ENCODE data around the gene NAPG. TPM values are rescaled to one million over a fixed set of nuclear protein-coding genes. Genes with fewer than 3 reads are reported as not detected.

NAPG gene
- total and polyA plus RNA-seq, 5 donors, result 17.6 to 45.8 (median 31.0) TPM

DNA sequence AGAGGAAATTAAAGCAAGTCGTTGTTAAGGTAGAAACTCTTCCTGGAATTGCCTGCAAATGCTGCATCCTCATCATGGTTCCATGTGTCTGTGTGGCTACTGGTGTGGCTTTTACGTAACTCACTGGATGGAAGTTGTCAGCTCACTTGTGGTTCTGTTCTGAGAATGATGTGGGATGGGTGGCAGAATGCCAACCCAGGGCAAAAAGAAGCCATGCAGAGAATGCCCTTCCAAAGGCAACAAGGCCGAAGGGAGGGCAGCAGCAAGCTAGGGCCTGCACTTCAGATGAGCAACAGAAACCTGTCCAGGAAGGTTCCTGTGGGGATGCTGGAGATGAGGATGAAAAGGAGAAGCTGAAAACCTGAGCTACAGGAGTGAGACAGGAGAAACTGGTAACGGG, 10.4 kb upstream of the NAPG start:
- DNase-seq, result no peak
- H3K4me1 ChIP-seq (ENCODE audit: control insufficient read depth, insufficient read depth, low read length), result peaks cover 4% of the 10 kb centered on the region
- H3K9me3 ChIP-seq (ENCODE audit: control insufficient read depth, low read length), result no peaks in the 10 kb centered on the region
- no peaks in the 10 kb centered on the region for H3K27me3 ChIP-seq (ENCODE audit: control insufficient read depth, insufficient read depth)
- no peak for ATAC-seq
- H3K4me3 ChIP-seq (ENCODE audit: low read length), result no peak overlapping the region
- WGBS, result 63% methylated on average over 4 of the region's 4 CpGs
- intact Hi-C loops (cut with DNase I), result no loop called here
- H3K27ac ChIP-seq (ENCODE audit: low read length), result no peak overlapping the region

DNA sequence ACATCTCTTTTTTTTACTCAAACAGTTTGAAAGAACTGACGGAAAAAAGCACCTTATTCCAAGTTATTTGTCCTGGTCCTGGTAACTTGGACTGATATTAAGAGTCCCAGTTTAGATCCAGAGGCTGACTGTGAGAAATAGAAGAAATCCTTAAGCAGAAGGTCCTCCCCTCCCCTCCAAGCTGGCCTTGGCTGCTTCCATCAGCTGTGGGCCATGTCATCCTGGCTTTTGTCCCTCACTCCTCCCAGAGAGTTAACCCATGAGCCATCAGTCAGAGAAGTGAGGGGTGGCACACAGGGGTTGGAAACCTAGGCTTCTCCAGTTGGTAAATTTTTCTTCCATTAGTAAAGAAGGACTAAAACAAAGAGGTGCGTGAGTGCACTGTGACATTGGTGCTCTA, 9.7 kb upstream of the NAPG start:
- Histone ChIP-seq H3K9me3 (ENCODE audit: control insufficient read depth, low read length) (no peaks in the 10 kb centered on the region), H3K27me3 (ENCODE audit: control insufficient read depth, insufficient read depth) (no peaks in the 10 kb centered on the region), H3K4me3 (ENCODE audit: low read length) (no peak overlapping the region), H3K27ac (ENCODE audit: low read length) (no peak overlapping the region), H3K4me1 (ENCODE audit: control insufficient read depth, insufficient read depth, low read length) (peaks cover 4% of the 10 kb centered on the region)
- intact Hi-C loops (cut with DNase I), result no loop called here
- ATAC-seq, result no peak
- 81% methylated on average over 2 of the region's 2 CpGs for WGBS
- DNase-seq, result peak in 1 of 3 donors; percentile 62

DNA sequence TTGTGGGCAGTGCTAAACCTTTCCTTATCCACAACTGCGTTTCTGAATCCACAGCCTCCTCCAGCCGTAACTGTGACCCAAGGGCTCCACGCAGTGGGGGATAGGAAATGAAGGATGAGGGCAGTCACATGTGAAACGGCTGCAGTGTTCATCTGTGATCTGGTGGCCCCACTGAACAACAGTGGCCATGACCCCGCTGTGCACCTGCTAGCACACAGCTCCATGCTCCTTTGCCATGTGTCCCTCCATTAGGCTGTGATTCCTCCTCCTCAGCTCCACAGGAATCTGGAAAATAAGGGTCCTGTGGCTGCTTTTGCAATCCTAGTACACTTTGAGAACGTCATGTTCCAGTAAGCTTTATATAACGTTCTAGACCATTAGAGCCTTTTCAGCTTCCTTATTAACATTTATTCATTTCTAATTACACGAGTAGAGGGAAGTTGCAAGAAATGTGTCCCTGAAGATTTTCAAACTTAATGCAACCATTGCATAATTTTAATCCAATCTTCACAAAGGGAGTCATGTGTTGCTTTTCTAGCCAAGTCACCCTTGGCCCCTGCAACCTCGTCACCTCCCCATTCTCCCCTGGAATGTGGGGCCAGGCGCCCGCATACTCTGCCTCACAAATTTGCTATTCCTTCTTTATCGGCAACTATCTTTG, 7.1 kb upstream of the NAPG start:
- WGBS, result 36% methylated on average over 12 of the region's 12 CpGs
- Histone ChIP-seq H3K27me3 (ENCODE audit: control insufficient read depth, insufficient read depth) (no peaks in the 10 kb centered on the region), H3K4me1 (ENCODE audit: control insufficient read depth, insufficient read depth, low read length) (peaks cover 4% of the 10 kb centered on the region), H3K9me3 (ENCODE audit: control insufficient read depth, low read length) (no peaks in the 10 kb centered on the region), H3K27ac (ENCODE audit: low read length) (peak overlapping the region; percentile 39), H3K4me3 (ENCODE audit: low read length) (no peak overlapping the region)
- DNase-seq (peak; percentile 53 to 78 (median 76)), ATAC-seq (peak; percentile 77 to 78)
- intact Hi-C loops (cut with DNase I), result loop anchor here in 1 of 4 donors (2.0 kb wide), 1 partner anchor 548 kb away; no protein-coding TSS in a partner anchor

DNA sequence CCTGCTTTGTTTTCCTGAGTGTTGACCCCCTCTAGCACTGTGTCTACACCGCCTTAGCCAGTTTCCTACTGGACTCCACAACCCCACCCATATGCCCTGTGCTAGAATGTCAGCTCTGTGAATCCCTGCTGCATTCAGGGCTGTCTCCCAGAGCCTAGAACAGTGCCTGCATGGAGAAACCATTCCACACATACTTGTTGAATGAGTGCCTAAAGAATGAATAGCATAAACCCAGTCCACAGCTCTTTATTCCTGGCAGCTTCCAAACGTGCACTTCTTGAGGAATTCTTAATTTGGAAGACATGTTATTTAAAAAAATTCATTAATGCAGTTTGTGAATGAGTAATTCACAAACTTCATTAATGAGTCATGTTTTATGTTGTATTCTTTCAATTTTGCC, 6.5 kb upstream of the NAPG start:
- Histone ChIP-seq H3K27me3 (ENCODE audit: control insufficient read depth, insufficient read depth) (no peaks in the 10 kb centered on the region), H3K9me3 (ENCODE audit: control insufficient read depth, low read length) (no peaks in the 10 kb centered on the region), H3K27ac (ENCODE audit: low read length) (peak overlapping the region; percentile 56), H3K4me3 (ENCODE audit: low read length) (no peak overlapping the region), H3K4me1 (ENCODE audit: control insufficient read depth, insufficient read depth, low read length) (peaks cover 4% of the 10 kb centered on the region)
- intact Hi-C loops (cut with DNase I), result loop anchor here in 1 of 4 donors (2.0 kb wide), 1 partner anchor 549 kb away; no protein-coding TSS in a partner anchor
- ATAC-seq (peak; percentile 13 to 15), DNase-seq (no peak)
- 66% methylated on average over 2 of the region's 2 CpGs for WGBS

DNA sequence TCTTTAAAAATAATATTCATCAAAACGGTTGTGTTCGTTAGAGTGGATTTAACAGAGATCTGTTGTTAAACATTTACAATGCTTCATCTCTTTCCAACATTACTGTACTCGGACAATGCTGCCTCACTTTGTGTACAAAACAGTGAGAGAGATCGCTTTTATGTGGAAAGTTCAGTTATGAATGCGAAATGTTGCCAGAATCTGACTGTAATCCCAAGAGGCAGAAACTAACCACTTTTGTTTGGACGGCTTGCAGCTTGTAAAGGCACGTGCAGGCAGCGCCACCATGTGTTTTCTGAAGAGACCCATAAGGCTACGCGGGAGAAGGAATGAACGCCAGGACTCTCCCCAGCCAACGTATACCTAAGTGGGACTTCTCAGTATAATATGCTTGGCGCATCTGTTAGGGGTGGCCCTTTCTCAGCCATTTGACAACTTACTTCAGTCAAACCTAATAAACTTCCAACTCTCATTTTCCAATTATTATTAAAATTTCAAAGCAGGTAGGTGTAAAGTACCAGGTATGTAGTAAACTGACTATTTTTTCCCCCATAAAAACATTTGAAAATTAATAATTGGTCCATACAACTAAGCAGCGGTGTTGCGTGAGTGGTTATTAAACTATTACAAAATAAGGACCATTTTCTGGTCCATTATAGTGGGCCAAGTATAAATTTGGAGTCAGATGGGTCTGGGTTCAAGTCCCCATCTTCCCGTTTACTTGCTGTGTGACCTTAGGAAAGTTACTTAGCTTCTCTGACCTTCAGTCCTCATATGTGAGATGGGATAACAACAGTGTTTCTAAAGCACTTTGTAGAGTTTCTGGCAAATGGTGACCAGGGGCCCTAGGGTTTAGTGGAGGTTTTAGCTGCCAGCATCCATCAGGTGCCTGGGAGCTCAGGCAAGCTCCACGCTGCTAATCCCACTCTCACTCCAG, 5.6 kb upstream of the NAPG start:
- Histone ChIP-seq H3K27me3 (ENCODE audit: control insufficient read depth, insufficient read depth) (no peaks in the 10 kb centered on the region), H3K9me3 (ENCODE audit: control insufficient read depth, low read length) (no peaks in the 10 kb centered on the region), H3K27ac (ENCODE audit: low read length) (no peak overlapping the region), H3K4me3 (ENCODE audit: low read length) (no peak overlapping the region), H3K4me1 (ENCODE audit: control insufficient read depth, insufficient read depth, low read length) (peaks cover 4% of the 10 kb centered on the region)
- ATAC-seq (peak; percentile 85 to 87), DNase-seq (peak; percentile 88 to 93 (median 90))
- intact Hi-C loops (cut with DNase I), result loop anchor here (2.0 to 5.0 kb wide), 3 partner anchors 547 to 549 kb away; no protein-coding TSS in a partner anchor
- WGBS, result 24% methylated on average over 17 of the region's 17 CpGs

DNA sequence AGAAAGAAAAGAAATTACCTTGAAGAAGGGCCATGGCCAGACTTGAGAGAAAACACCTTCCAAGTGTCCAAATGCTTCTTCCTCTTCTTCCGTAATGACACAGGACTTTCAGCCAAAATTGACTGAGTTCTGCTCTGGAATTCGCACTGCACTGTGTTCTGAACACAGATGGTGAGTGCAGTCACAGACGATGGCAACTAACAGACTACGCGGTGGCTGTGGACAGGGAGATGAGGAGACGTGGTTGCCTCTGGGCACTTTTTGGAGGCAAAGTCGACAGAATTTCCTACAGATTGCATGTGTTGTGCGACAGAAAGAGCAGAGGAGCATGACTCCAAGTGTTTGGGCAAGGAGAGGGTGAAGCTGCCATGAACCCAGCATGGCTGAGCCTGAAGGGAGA, 4.3 kb upstream of the NAPG start:
- H3K4me1 ChIP-seq (ENCODE audit: control insufficient read depth, insufficient read depth, low read length), result peaks cover 4% of the 10 kb centered on the region
- H3K4me3 ChIP-seq (ENCODE audit: low read length), result no peak overlapping the region
- H3K9me3 ChIP-seq (ENCODE audit: control insufficient read depth, low read length), result no peaks in the 10 kb centered on the region
- H3K27ac ChIP-seq (ENCODE audit: low read length), result no peak overlapping the region
- 79% methylated on average over 8 of the region's 8 CpGs for WGBS
- H3K27me3 ChIP-seq (ENCODE audit: control insufficient read depth, insufficient read depth), result no peaks in the 10 kb centered on the region
- ATAC-seq (no peak), DNase-seq (no peak)
- intact Hi-C loops (cut with DNase I), result loop anchor here in 3 of 4 donors (2.0 to 5.0 kb wide), 2 partner anchors 549 kb away; no protein-coding TSS in a partner anchor

DNA sequence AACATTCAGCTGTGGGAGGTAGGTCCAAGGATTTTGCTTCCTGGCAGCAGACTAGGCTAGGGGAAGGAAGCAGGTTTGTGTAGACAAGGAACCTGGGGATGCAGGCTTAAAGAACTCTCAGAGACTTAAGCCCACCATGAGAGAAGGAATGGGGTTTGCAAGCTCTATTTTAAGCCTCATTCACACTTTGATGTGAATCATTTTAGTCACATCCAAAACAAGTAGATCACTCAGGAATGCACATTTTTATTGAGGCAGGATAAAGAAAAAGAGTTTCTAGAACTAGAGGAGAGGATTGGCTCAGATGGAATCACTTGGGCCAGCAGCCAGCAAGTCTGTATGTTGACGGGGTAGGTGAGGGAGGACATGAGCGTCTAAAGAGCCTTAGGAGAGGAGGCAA, 3.3 kb upstream of the NAPG start:
- ATAC-seq (no peak), DNase-seq (no peak)
- Histone ChIP-seq H3K4me1 (ENCODE audit: control insufficient read depth, insufficient read depth, low read length) (peaks cover 4% of the 10 kb centered on the region), H3K9me3 (ENCODE audit: control insufficient read depth, low read length) (no peaks in the 10 kb centered on the region), H3K27ac (ENCODE audit: low read length) (no peak overlapping the region), H3K4me3 (ENCODE audit: low read length) (no peak overlapping the region), H3K27me3 (ENCODE audit: control insufficient read depth, insufficient read depth) (no peaks in the 10 kb centered on the region)
- 74% methylated on average over 2 of the region's 2 CpGs for WGBS
- intact Hi-C loops (cut with DNase I), result loop anchor here in 2 of 4 donors (5.0 kb wide), 1 partner anchor 550 kb away; no protein-coding TSS in a partner anchor

DNA sequence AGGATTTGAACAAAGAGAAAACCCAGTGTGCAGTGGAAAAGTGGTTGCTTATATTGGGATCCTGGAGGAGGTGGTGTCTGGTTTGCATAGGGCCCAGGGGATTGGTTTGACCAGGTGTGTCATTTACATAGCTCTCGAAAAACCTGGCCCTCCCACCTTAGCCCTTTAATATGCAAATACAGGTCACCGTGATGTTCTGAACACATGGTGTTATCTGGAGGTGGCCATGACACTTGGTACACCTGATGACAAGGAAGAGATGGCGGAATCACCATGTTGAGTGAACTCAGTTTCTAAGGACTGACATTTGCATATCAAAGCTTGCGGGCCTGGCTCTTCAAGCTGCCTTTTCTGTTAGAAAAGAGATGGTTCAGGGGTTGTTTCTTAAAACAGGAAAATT, 2.3 kb upstream of the NAPG start:
- Histone ChIP-seq H3K27ac (ENCODE audit: low read length) (no peak overlapping the region), H3K9me3 (ENCODE audit: control insufficient read depth, low read length) (no peaks in the 10 kb centered on the region), H3K27me3 (ENCODE audit: control insufficient read depth, insufficient read depth) (no peaks in the 10 kb centered on the region), H3K4me3 (ENCODE audit: low read length) (no peak overlapping the region), H3K4me1 (ENCODE audit: control insufficient read depth, insufficient read depth, low read length) (peaks cover 4% of the 10 kb centered on the region)
- DNase-seq, result no peak
- 81% methylated on average over 4 of the region's 4 CpGs for WGBS
- no peak for ATAC-seq
- intact Hi-C loops (cut with DNase I), result loop anchor here in 2 of 4 donors (5.0 kb wide), 1 partner anchor 551 kb away; no protein-coding TSS in a partner anchor

DNA sequence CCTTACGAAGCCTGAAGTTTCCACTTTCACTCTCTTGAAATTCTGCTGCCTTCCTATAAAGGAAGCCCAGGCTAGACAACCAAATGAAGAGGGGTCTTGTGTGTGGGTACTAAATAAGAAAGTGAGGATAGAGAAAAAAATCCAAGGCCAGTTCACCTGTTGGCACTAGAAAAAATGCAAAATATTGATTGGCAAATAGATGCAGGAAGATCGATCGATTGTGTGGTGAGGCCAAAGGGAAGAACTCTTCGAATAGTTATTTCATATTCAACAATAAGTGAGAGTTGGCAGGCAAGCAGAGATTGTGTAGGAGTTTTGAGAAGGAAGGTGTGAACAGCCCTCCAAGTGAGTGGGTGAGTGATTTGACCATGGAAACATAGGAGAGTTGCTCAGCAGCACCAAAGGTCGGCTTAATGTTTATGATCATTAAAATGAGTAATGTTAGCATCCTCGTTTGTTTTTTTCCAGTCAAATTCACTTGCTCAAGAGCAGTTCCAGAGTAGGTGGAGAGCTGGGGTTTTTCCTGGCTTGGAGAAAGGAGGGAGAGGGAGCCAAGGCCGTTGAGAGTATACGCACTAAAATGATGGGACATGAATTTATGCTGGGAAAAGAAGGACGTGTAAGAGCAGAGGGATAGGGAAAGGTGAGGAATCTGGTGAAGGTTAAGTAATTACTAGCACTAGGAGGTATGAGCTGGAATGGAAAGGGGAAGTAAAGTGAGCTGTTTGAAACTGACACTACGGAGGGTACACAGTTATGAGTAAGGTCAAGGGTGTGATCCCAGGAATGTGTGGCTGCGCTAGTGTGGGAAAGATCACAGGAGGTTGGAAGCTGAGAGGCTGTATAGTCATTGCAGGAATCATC, 1.1 kb upstream of the NAPG start:
- no peak overlapping the region for H3K27ac ChIP-seq (ENCODE audit: low read length)
- ATAC-seq (no peak), DNase-seq (no peak)
- no peaks in the 10 kb centered on the region for H3K9me3 ChIP-seq (ENCODE audit: control insufficient read depth, low read length)
- H3K4me1 ChIP-seq (ENCODE audit: control insufficient read depth, insufficient read depth, low read length), result peaks cover 2% of the 10 kb centered on the region
- intact Hi-C loops (cut with DNase I), result loop anchor here in 2 of 4 donors (5.0 kb wide), 1 partner anchor 552 kb away; no protein-coding TSS in a partner anchor
- peak overlapping the region; percentile 28 for H3K4me3 ChIP-seq (ENCODE audit: low read length)
- no peaks in the 10 kb centered on the region for H3K27me3 ChIP-seq (ENCODE audit: control insufficient read depth, insufficient read depth)
- WGBS, result 57% methylated on average over 11 of the region's 11 CpGs

DNA sequence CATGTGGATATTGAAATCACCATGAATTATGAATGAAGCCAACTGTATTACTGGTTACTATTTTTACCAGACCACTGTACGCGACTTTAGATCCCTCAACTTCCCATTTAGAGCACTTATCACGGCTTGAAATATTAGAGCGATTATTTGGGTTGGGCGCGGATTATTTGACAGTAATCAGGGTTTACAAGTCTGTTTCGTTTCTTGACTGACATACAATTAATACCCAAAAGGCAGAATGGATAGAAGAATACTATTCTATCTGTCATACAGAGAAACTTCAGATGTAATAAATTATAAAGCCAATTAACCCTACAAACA, 496 bp upstream of the NAPG start:
- no peak for ATAC-seq
- 56% methylated on average over 7 of the region's 7 CpGs for WGBS
- Histone ChIP-seq H3K27me3 (ENCODE audit: control insufficient read depth, insufficient read depth) (no peaks in the 10 kb centered on the region), H3K9me3 (ENCODE audit: control insufficient read depth, low read length) (no peaks in the 10 kb centered on the region), H3K4me1 (ENCODE audit: control insufficient read depth, insufficient read depth, low read length) (peaks cover 2% of the 10 kb centered on the region), H3K27ac (ENCODE audit: low read length) (no peak overlapping the region), H3K4me3 (ENCODE audit: low read length) (peak overlapping the region; percentile 28)
- no peak for DNase-seq
- intact Hi-C loops (cut with DNase I), result no loop called here
